GM23248 (cell line): Measurements from ENCODE around the gene FNDC3B. TPM values are rescaled to one million over a fixed set of nuclear protein-coding genes. Genes with fewer than 3 reads are reported as not detected.

Experiments used
- DNase-seq: peaks from one replicate; pipeline ENCODE4 v3.0.0-alpha.2; 2015
- H2AFZ ChIP-seq: fragments of 200-600 bp; sonication (generic); 2 replicates; pipeline ENCODE4 v1.6.1; 2016; ENCODE audit warnings: antibody characterized with exemption
- H3F3A ChIP-seq: fragments of 200-600 bp; sonication (generic); 2 replicates; pipeline ENCODE4 v1.6.1; 2016; ENCODE audit warnings: mild to moderate bottlenecking, antibody characterized with exemption, mixed run types; ENCODE audit not compliant: insufficient read depth
- H3K27ac ChIP-seq: fragments of 200-600 bp; sonication (generic); 2 replicates; pipeline ENCODE4 v1.5.1; 2016; ENCODE audit warnings: mild to moderate bottlenecking
- H3K27me3 ChIP-seq: fragments of 200-600 bp; sonication (generic); replicated peaks from 2 replicates; pipeline ENCODE4 v1.6.1; 2016; ENCODE audit warnings: mild to moderate bottlenecking; ENCODE audit not compliant: insufficient read depth
- H3K36me3 ChIP-seq: fragments of 200-600 bp; sonication (generic); 2 replicates; pipeline ENCODE4 v1.6.1; 2016; ENCODE audit warnings: low read depth, mild to moderate bottlenecking
- H3K4me1 ChIP-seq: fragments of 200-600 bp; sonication (generic); 2 replicates; pipeline ENCODE4 v1.6.1; 2016; ENCODE audit warnings: mild to moderate bottlenecking; ENCODE audit not compliant: insufficient read depth
- H3K4me2 ChIP-seq: fragments of 200-600 bp; sonication (generic); one replicate; pipeline ENCODE4 v1.6.1; 2016; ENCODE audit warnings: mild to moderate bottlenecking; ENCODE audit not compliant: unreplicated experiment
- H3K4me3 ChIP-seq: fragments of 200-600 bp; sonication (generic); 2 replicates; pipeline ENCODE4 v1.5.1; 2016; ENCODE audit warnings: mild to moderate bottlenecking
- H3K79me2 ChIP-seq: fragments of 200-600 bp; sonication (generic); 2 replicates; pipeline ENCODE4 v1.6.1; 2016; ENCODE audit warnings: mild to moderate bottlenecking; ENCODE audit not compliant: insufficient read depth
- H3K9ac ChIP-seq: fragments of 200-600 bp; sonication (generic); 2 replicates; pipeline ENCODE4 v1.6.1; 2016; ENCODE audit warnings: mild to moderate bottlenecking
- H3K9me2 ChIP-seq: fragments of 200-600 bp; sonication (generic); 2 replicates; pipeline ENCODE4 v1.6.1; 2016; ENCODE audit warnings: mixed run types, mild to moderate bottlenecking, moderate library complexity; ENCODE audit not compliant: insufficient read depth
- H3K9me3 ChIP-seq: fragments of 200-600 bp; sonication (generic); one replicate; pipeline ENCODE4 v1.6.1; 2017; ENCODE audit warnings: low read depth
- H4K20me1 ChIP-seq: fragments of 200-600 bp; sonication (generic); 2 replicates; pipeline ENCODE4 v1.6.0; 2016; ENCODE audit not compliant: insufficient read depth
- EZH2 ChIP-seq: fragments of 200-600 bp; sonication (generic); IDR thresholded peaks from 2 replicates; pipeline ENCODE4 v1.6.1; 2018; ENCODE audit warnings: antibody characterized with exemption, mild to moderate bottlenecking; ENCODE audit not compliant: insufficient read depth, poor library complexity, severe bottlenecking
- EZH2phosphoT487 ChIP-seq: fragments of 200-600 bp; sonication (generic); IDR thresholded peaks from 2 replicates; pipeline ENCODE4 v1.6.1; 2018; ENCODE audit warnings: antibody characterized with exemption, moderate library complexity, mild to moderate bottlenecking, low read depth; ENCODE audit not compliant: insufficient read depth
- WGBS, 2 experiments: methylation state at CpG; one replicate each; pipeline ENCODE4 v1.1.6; 2015 to 2017; ENCODE audit warnings: low lambda C conversion rate in 2 of 2, low coverage in 1 of 2; ENCODE audit errors: missing lambda C conversion rate in 2 of 2; 5-methylcytosine and 5-hydroxymethylcytosine counted together
- in situ Hi-C: fragments of 300-500 bp; cut with MboI; formaldehyde crosslinking; loops from 2 replicates; pipeline ENCODE4 v1.15.0; 2020
- polyA plus RNA-seq: library from polyadenylated mRNA; unstranded; fragments of >200 nt; fragmentation: Nextera tagmentation; extraction: Ambion mirVana; gene quantifications from 2 replicates; pipeline ENCODE4 v1.2.1, GENCODE V29; 2016
- total RNA-seq: library from RNA; depleted of rRNA; stranded (reverse); fragments of >200 nt; shearing (Covaris generic); gene quantifications from 2 replicates; pipeline ENCODE4 v1.2.3, GENCODE V29; 2014

The FNDC3B gene
- total and polyA plus RNA-seq, 2 experiments from 2014 or later, result 85.5 to 123 TPM

DNA sequence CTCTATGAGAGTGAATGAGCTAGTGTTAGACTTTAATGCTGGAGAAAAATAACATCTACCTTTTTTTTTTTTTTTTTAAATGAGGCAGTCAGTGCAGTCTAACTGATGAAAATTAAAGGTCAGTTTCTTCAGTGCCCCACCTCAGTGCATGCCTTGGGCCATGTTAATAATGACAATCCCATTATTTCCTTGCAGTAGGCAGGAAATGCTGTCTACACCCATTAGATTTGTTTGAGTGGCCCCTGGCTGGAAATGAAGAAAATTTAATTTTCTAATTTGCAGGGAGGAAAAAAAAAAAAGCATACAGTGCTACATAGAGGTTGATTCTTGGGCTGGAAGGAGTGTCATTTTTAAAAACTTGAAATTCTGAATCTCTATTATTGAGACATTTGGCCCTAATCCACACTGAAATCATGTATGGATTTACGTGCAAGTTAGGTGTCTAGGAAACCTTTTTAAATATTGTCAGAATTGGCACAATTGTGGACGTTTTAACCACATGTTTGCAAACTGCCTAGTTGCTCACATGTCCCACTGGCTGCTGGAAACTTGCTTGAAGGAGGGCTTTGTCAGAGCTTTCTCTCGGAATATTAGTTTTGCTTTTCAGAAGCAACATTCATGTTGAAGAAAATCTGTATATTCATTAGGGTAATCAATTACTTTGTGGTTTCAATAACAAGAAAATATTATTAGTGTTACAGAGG lies 18.4 kb downstream of the FNDC3B start:
- Histone ChIP-seq H3K4me1 (peaks cover 59% of the 10 kb centered on the region), H3K9me3 (no peaks in the 10 kb centered on the region), H3K79me2 (peaks cover 100% of the 10 kb centered on the region), H3K9me2 (no peaks in the 10 kb centered on the region), H2AFZ (no peak overlapping the region), H3K4me3 (no peak overlapping the region), H3K4me2 (peak overlapping the region; percentile 51), H3F3A (peaks cover 77% of the 10 kb centered on the region), H3K36me3 (peaks cover 15% of the 10 kb centered on the region; the same call in 1 of the 2 replicates), H3K27me3 (no peaks in the 10 kb centered on the region), H3K9ac (no peak overlapping the region), H3K27ac (peak overlapping the region; percentile 10; the same call in 1 of the 2 replicates), H4K20me1 (peaks cover 58% of the 10 kb centered on the region)
- 24 to 41% methylated on average over 3 of the region's 3 CpGs for WGBS, 2 experiments
- peak; percentile 30 for DNase-seq
- in situ Hi-C loops, result no loop called here
- TF ChIP-seq EZH2 (no peak), EZH2phosphoT487 (no peak)

DNA sequence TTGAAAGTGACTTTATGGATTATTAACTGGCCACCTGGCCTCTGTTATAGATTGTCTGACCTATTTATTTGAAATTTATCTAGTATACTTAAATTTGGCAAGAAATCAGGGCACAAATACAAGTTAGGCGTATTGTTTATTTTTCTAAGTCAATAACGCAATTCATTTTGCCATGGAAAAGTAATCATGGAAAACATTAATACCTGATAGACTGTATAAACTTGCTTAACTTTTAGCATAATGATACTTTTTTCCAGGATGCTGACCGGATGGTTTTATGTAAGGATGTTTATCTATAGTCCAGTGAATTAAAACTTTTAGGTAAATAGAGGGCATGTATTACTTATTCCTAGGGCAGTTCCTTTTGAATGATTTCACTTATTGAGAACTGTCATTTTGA lies 20.2 kb downstream of the FNDC3B start:
- Histone ChIP-seq H3F3A (peaks cover 72% of the 10 kb centered on the region), H3K4me2 (no peak overlapping the region), H3K9me2 (no peaks in the 10 kb centered on the region), H3K9me3 (no peaks in the 10 kb centered on the region), H3K79me2 (peaks cover 100% of the 10 kb centered on the region), H3K9ac (no peak overlapping the region), H3K27me3 (no peaks in the 10 kb centered on the region), H3K4me1 (peaks cover 62% of the 10 kb centered on the region), H3K36me3 (peaks cover 8% of the 10 kb centered on the region; the same call in 1 of the 2 replicates), H4K20me1 (peaks cover 53% of the 10 kb centered on the region), H3K27ac (no peak overlapping the region), H3K4me3 (no peak overlapping the region), H2AFZ (no peak overlapping the region)
- DNase-seq, result no peak
- 96 to 97% methylated on average over 3 of the region's 3 CpGs for WGBS, 2 experiments
- TF ChIP-seq EZH2 (no peak), EZH2phosphoT487 (no peak)
- in situ Hi-C loops, result no loop called here

DNA sequence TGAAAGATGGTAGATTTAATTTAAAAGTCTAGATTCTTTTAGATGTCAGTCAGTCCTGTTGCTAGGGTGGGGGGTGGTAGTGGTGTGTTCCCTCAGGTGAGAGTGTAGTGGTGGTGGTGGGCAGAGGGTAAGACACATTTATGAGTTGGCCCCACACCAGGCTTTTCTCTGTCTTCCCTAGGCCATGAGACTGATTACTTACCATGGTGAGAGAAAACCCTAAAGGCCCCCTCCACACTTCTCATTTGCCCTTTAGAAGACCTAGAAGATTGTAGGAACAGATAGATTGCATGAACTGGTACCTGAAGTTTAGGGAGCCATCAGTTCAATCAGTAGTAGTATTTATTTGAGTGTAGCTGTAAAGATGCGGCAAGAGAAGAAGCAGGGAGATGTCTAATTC lies 20.9 kb downstream of the FNDC3B start:
- Histone ChIP-seq H3K4me1 (peaks cover 61% of the 10 kb centered on the region), H3K4me2 (no peak overlapping the region), H3K27me3 (no peaks in the 10 kb centered on the region), H3K79me2 (peaks cover 100% of the 10 kb centered on the region), H3K9me2 (no peaks in the 10 kb centered on the region), H3K9ac (no peak overlapping the region), H3K4me3 (no peak overlapping the region), H3F3A (peaks cover 68% of the 10 kb centered on the region), H3K27ac (no peak overlapping the region), H3K9me3 (no peaks in the 10 kb centered on the region), H2AFZ (no peak overlapping the region), H4K20me1 (peaks cover 50% of the 10 kb centered on the region), H3K36me3 (peaks cover 7% of the 10 kb centered on the region; the same call in 1 of the 2 replicates)
- in situ Hi-C loops, result no loop called here
- DNase-seq, result no peak
- WGBS, 2 experiments, result 96 to 97% methylated on average over 1 of the region's 1 CpG
- no peak for TF ChIP-seq EZH2phosphoT487
- TF ChIP-seq EZH2, result no peak

DNA sequence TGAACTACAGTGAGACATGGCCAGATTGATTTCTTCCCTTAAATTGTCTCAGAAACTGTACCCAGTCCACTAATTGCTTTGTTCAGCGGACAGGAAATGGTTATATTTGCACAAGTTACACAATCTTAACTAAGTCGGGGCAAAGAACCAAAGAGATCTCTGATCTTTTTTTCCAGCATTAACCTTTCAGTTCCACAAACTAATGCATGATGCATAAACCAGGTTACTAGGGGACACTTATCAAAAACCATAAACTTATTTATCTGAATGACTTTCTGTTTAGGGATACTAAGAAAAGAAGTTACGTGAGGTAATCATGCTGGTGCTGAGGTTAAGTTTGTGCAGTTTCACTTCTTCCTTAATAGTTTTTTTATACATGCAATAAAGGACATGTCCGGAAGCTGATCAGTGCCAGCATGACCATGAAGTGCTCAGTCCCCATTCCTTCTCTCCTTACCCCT lies 22.4 kb downstream of the FNDC3B start:
- H3K27ac ChIP-seq, result peak overlapping the region; percentile 51
- H3K4me3 ChIP-seq, result peak overlapping the region; percentile 18
- peak; percentile 54 for DNase-seq
- peaks cover 62% of the 10 kb centered on the region for H3K4me1 ChIP-seq
- H3K36me3 ChIP-seq, result peaks cover 7% of the 10 kb centered on the region; the same call in 1 of the 2 replicates
- H3K27me3 ChIP-seq, result no peaks in the 10 kb centered on the region
- peak overlapping the region; percentile 74 for H3K4me2 ChIP-seq
- 25 to 26% methylated on average over 4 of the region's 4 CpGs for WGBS, 2 experiments
- H3K9ac ChIP-seq, result peak overlapping the region; percentile 31
- H3K9me3 ChIP-seq, result no peaks in the 10 kb centered on the region
- no peaks in the 10 kb centered on the region for H3K9me2 ChIP-seq
- no peak overlapping the region for H2AFZ ChIP-seq
- H3F3A ChIP-seq, result peaks cover 69% of the 10 kb centered on the region
- in situ Hi-C loops, result no loop called here
- TF ChIP-seq EZH2phosphoT487 (no peak), EZH2 (no peak)
- H4K20me1 ChIP-seq, result peaks cover 46% of the 10 kb centered on the region
- H3K79me2 ChIP-seq, result peaks cover 100% of the 10 kb centered on the region
